ENCODE measurements around the gene GTSE1.
A peak's percentile ranks its signal among the peaks of the same experiment; 100 is the strongest.

GTSE1 gene

DNA sequence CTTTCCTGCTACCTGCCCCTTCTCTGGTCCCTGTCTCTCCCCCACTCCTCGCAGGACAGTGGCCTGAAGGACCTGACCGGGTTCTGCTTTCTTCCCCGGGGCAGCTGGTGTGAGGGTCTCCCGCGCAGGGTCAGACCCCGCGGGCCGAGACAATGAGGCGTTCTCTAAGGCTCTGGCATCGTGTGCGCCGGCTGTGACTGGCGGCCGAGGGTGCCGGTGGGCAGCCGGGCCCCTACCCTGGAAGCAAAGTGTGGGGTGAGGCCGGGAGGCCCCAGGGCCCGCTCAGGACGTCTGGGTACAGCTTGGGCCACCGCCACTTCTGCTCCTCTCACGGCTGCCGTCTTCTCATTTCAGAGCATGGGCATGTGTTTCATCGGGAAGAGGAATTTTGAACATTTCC, 55.1 kb downstream of the GTSE1 start:
- DNase-seq (ENCODE audit: low read depth in 2 of 2), result no peak

GRCh38 chr22:46352276-46352675, 55.6 kb downstream of the GTSE1 start:
- no peak for DNase-seq (ENCODE audit: low read depth in 2 of 2)

- DNase-seq (ENCODE audit: low read depth in 2 of 2), result no peak
These were observed 56.2 kb downstream of the GTSE1 start for GRCh38 chr22:46352691-46353386.

GRCh38 chr22:46353483-46354105, 56.9 kb downstream of the GTSE1 start:
- no peak for DNase-seq (ENCODE audit: low read depth in 2 of 2)

- DNase-seq (ENCODE audit: low read depth in 2 of 2), result no peak
These were observed 57.7 kb downstream of the GTSE1 start for GRCh38 chr22:46354176-46354992.

- no peak for DNase-seq (ENCODE audit: low read depth in 2 of 2)
These were observed 58.3 kb downstream of the GTSE1 start for GRCh38 chr22:46354993-46355305.

DNA sequence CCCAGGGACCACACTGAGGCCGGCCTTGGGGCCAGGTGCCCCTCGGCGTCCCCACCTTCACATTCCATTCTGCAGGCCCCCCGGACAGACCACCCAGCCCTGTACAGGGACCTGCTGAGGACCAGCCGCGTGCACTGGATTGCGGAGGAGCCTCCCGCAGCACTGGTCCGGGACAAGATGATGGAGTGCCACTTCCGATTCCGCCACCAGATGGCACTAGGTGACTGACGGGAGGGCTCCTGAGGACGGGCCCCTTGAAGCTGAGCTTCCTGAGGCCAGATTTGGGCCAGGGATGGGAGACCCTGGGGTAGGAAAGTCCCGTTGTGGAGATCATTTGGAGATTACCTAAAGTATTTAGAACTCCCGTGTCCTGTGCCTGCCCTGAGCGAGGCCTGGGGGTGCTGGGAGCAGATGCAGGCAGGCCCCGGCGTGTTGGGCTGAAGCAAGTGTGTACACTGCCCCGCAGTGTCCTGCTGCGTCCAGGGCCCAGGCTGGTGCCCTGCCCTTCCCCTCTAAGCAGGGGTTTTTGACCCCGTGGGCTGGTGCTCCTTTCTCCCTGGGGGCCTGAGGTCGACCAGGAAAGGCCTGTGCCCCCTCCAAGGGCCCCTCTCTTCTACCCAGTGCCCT, 58.8 kb downstream of the GTSE1 start:
- peak; percentile 51 to 63 for DNase-seq (ENCODE audit: low read depth in 2 of 2)

- no peak for DNase-seq (ENCODE audit: low read depth in 2 of 2)
These were observed 59.4 kb downstream of the GTSE1 start for GRCh38 chr22:46355996-46356471.

DNA sequence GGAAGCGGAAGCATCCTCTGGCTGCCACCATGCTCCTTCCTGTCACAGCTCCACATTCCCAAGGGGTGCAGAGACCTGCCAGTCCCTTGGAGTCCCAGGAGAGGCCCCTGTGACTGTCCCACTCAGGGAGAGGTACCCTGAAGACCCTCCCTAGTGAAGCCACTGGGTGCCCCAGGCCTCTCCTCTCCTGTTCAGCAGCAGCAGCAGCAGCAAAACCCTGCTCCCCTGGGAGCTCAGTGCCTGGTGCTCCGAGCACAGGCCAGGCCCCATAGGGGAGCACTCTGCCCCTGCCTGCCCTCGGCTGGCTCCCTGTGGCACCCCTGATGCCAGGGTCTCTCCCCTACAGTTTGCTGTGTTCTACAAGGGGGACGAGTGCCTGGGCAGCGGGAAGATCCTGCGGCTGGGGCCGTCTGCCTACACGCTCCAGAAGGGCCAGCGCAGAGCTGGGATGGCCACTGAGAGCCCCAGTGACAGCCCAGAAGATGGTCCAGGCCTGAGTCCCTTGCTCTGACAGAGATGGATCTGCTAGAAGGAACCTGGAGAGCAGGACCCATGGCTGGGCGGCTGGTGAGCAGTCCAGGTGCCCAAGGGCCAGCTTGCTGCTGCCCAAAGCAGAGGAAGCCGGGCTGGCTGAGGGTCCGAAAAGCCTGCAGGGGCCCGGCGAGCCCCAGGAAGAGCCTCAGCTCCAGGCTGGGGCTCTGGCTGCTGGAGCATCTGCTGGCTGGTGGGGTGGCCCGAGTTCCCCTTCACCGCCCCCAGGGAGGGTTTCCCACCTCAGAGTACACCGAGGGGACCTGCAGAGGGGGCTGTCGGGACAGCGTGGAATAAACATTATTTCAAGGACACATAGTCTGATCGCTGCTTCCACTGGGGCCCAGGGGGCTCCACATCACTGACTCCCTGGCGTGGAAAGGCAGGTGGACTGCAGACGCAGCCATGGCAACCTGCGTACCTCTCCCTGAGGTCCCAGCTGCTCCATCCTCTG, 60.1 kb downstream of the GTSE1 start:
- DNase-seq (ENCODE audit: low read depth in 2 of 2), result no peak

DNA sequence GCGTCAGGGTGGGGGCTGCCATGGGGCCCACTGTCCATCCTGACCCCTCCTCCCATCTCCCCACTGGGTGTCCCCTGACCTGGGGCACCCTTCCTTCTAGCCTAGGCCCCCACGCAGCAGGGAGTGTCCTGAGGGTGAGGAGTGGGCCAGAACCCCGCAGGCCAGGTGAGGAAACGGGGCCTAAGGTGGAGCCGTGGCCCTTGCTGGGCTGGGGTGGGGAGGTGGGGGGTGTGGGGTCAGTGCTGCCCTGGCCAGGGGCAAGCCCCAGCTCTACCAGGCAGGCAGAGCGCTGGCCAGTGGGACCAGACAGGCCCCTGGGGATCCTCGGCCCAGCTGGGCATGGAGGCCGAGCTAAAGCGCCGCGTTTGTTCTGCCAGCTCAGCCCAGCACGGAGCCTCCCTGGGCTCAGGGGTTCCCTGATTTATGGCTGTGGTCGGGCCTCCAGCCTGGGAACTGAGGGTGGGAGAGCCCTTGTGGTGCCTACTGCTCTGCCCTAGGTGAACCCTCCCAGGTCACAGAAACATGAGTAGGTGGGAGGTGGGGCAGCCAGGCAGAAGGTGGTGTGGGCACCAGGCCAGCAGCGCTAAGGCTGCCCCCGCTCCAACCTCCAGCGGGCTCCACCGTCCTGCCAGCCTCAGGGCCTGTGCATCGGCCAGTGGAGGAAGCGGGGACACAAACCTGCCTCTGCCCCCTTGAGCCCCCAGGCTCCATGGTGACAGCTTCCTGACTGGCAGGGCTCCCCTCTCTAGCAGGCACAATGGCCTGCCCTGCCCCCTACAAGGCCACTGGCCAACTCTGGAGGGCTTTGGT, 61.2 kb downstream of the GTSE1 start:
- no peak for DNase-seq (ENCODE audit: low read depth in 2 of 2)

DNA sequence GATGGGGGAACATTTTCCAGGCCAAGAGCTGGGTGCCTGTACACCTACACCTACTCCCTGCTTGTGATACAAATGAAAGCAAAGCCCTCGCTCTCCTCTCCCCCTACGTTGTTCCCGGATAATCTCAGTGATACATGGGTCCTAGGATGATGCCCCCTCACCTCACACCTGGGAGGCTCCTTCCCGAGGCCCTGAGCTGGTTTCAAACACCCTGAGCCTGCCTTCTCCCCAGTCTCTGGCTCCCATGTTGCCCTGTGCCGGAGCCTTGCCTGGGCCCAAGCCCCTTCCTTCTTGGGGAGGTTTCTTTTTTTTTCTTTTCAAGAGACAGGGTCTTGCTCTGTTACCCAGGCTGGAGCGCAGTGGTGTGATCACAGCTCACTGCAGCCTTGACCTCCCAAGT, 62.1 kb downstream of the GTSE1 start:
- no peak for DNase-seq (ENCODE audit: low read depth in 2 of 2)

GRCh38 chr22:46359362-46359761, 62.7 kb downstream of the GTSE1 start:
- no peak for DNase-seq (ENCODE audit: low read depth in 2 of 2)

- DNase-seq (ENCODE audit: low read depth in 2 of 2), result no peak
These were observed 63.4 kb downstream of the GTSE1 start for GRCh38 chr22:46360097-46360496.

DNA sequence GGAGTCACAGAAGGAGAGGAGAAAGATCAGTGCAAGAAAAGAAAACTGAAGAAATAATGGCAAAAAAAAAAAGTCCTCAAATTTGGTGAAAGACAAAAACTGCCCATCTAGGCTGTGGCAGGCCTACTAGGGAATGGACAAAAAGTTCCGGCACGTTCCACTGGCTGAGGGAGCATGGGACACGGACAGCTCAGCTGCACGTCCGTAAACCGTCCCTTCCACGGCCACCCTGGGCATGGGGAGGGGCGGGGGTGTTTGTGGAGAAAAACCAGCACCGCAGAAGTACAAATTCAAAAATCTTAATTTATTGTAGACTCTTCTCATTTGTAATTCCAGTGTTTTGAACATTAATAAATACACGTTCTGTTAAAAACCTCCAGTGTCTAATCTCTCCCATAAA, 64.2 kb downstream of the GTSE1 start:
- no peak for DNase-seq (ENCODE audit: low read depth in 2 of 2)

DNA sequence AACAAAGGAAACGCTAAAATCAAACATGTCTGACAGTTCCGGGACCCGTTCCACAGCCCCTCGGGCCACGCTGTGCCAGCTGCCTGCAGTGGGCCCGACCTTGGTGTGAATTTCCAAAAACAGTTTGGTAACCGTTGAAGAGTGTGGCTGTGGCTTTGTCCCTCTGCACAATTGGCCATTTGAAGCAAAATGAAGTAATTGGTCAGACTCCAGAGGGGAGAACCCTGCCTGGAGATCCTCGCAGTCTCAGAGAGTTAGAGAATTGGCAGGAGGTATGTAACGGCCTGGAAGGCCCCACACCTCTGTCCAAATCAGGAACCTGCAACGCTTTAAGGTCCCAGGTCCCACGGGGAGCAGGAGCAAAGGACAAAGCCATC, 65.1 kb downstream of the GTSE1 start:
- DNase-seq (ENCODE audit: low read depth in 2 of 2), result no peak

GRCh38 chr22:46362203-46362933, 65.7 kb downstream of the GTSE1 start:
- no peak for DNase-seq (ENCODE audit: low read depth in 2 of 2)

DNA sequence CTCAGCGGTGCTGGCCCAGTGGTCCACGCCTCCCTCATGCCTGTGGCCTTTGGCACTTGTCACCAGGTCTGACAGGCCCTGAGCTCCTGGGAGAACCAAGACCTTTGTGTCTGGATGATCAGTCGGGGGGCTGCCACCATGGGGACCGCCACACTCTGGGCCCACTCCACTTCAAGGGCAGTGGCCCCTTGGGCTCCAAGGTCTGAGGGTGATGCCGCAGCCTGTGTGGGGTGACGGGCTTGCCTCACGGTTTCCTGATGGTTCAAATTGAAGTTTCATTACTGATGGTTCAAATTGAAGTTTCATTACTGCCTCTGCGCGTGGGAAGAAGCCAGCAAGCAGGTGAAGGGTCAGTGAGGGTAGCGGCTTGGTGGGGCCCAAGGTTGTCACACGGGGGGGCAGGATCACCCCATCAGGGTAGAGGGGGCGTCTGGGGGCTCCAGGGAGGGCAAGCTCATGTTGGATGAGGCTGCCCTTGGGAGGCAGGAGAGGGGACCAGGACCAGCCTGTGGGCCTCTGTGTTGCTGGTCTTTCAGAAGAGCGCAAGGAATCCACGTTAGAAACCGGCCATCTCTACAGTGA, 66.4 kb downstream of the GTSE1 start:
- DNase-seq (ENCODE audit: low read depth in 2 of 2), result no peak

DNA sequence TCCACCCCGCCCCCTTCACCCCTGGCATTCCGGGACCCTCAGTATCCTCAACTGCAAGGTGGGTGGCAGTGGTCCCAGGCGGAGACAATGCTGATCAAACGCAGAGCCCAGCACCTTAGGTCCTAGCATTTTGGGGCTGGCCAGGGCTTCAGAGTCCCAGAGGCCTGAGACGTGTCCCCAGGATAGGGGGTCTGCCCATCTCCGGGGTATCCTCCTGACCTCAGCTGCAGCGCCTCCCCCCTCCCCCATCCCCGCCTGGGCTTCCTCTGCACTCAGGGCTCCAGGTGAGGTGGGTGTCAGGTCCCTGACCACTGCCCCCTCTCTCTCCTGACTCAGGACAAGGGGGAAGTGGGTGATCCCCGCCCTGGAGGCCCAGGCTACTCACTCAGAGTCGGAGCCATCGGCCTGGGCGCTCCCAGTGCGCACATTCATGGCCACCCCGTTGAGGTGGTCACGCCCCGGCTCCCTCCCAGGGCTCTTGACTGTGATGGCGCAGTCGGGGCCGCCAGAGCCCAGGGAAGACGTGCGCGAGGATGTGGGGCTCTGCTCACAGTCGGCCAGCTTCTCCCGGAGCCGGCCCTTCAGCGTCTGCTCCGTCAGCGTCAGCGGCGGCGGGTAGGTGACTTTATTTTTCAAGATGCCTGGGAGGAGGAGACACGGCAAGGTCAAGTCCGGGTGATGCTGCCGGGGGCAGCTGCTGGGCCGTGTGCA, 67.1 kb downstream of the GTSE1 start:
- DNase-seq (ENCODE audit: low read depth in 2 of 2), result no peak

Data from stimulated activated CD4-positive, alpha-beta T cell treated with anti-CD3 and anti-CD28 coated beads, Interleukin-4, amount 100 ng/mL, for 48 hours (primary cell).